CD4-positive, alpha-beta T cell treated with Interleukin-15 for 1 hour (primary cell): ENCODE measurements around the gene MYO6.

ENCODE experiments used
- DNase-seq: peaks from one replicate; pipeline ENCODE4 v3.0.0-alpha.2; 2020

MYO6 gene

DNA sequence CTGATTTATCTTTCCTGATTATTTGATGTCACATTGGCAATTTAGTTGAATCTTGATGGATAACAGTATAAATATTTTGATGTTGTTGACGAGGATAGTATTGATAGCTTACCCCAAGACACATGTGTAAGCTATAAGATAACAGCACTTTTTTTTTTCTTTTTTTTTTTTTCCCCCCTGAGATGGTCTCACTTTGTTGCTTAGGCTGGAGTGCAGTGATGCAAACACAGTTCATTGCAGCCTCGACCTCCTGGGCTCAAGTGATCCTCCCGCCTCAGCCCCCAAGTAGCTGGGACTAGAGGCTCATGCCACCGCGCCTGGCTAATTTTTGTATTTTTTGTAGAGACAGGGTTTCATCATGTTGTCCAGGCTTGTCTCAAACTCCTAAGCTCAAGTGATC lies 21.8 kb downstream of the MYO6 start:
- DNase-seq = no peak

DNA sequence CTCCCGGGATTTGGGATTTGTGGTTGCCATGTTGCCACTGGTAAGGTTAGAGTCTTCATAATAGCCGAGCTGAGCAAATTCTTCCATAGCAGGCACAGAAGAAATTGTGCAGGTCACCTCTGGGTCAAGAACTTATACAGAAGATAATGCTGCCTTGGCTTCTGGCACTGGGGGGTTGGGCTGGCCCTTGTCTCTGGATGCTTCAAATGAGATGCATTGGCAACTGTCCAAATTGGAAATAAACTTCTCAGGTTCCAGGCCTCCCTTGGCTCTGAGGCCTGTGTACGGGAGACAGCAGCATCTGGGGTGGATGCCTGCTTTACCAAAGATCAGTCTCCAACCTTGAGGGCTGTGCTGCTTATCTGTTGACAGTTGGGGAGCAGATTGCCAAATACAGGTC lies 26.2 kb downstream of the MYO6 start:
- DNase-seq = no peak

DNA sequence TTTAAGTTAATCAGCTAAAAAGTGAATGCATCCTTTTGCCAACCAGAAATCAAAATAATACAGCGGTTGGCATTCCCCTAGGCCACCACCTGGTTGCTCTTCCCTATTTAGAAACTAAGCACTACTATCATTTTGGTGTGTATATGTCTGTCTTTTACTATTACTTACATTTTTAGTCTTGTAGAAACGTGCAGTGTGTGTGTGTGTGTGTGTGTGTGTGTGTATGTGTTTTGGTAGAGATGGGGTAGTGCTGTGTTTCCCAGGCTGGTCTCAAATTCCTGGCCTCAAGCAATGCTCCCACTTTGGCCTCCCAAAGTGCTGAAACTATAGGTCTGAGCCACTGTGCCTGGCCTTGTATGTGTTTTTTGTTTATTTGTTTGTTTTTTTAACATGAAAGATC lies 27.4 kb downstream of the MYO6 start:
- DNase-seq = no peak

DNA sequence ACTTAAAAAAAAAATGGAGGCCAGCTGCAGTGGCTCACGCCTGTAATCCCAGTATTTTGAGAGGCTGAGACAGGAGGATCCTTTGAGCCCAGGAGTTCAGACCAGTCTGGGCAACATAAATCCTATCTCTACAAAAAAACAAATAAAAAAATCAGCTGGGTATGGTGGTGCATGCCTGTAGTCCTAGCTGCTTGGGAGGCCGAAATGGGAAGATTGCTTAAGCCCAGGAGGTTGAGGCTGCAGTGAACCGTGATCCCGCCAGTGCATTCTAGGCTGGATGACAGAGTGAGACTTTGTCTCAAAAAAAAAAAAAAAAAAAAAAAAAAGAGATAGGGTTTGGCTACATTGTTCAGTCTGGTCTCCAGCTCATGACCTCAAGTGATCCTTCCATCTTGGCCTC lies 29.7 kb downstream of the MYO6 start:
- DNase-seq = no peak

DNA sequence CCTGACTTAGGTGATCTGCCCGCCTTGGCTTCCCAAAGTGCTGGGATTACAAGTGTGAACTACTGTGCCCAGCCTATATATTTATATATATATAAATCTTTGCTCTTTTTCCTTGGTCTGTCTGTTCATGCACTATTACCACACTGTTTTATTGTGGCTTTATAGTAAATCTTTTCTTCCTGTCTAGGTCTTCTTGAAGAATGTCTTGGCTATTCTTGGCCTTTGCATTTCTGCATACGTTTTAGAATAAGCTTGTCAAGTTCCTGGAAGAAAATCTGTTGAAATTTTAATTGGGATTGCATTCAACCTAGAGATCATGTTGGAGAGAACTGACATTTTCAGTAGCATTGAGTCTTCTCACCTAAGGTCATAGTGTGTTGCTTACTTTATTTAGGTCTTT lies 37.1 kb downstream of the MYO6 start:
- no peak for DNase-seq

DNA sequence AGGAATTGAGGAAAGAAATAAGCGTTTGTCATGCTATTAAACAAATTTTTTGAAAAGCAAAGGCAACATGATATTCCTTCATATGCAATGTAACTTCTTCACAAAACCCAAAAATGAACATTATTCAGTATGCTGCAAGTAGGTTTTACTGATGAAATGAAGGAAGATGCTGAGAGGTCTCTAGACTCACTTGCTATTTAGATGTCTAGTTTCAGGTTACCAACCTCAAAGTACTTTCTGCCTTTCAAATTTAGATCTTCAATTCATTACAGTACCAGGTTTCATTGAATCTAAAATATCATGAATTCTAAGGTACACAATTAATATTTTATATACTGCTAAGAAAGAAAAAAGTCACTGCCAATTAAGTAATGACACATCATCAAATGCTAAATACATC lies 39.9 kb downstream of the MYO6 start:
- DNase-seq = no peak

DNA sequence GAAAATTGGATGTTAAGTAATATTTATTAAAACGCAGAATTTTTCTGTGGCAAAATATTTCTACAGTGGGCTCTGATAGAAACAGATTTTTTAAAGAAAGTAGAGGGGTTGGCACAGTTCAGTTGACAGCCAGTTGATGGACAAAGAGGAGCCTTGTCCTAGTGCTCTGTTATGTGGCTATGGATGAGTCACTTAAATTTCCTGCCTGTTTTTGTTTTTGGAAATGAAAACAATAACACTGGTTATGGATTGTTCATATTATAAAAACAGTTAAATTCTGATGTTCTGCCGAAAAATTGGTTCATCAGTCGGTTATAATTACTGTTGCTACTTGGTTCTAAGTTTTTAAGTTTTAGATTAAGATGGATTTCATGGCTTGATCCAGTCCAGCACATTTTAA lies 42.8 kb downstream of the MYO6 start:
- no peak for DNase-seq

DNA sequence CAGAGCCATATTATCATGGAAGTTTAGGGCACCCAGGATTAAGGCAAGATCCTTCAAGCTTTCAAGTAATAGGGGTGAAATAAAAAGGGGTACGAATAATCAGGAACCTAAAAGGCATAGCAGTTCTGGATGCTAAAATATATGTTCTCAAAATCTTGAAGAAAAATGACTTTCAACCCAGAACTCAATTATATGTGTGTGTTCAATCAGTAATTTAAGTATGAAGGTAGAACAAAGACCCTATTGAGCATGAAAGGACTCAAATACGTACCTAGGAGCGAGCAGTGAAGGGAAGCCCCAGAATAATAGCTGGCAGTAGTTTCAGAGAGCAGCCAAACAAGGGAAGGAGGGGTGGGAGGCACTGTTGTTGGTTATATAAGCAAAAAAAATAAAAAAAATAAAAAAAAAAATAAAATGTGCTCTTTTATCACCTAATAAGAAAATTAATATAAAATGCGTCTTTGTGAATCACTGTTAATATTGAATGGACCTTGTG lies 45.4 kb downstream of the MYO6 start:
- DNase-seq = no peak

DNA sequence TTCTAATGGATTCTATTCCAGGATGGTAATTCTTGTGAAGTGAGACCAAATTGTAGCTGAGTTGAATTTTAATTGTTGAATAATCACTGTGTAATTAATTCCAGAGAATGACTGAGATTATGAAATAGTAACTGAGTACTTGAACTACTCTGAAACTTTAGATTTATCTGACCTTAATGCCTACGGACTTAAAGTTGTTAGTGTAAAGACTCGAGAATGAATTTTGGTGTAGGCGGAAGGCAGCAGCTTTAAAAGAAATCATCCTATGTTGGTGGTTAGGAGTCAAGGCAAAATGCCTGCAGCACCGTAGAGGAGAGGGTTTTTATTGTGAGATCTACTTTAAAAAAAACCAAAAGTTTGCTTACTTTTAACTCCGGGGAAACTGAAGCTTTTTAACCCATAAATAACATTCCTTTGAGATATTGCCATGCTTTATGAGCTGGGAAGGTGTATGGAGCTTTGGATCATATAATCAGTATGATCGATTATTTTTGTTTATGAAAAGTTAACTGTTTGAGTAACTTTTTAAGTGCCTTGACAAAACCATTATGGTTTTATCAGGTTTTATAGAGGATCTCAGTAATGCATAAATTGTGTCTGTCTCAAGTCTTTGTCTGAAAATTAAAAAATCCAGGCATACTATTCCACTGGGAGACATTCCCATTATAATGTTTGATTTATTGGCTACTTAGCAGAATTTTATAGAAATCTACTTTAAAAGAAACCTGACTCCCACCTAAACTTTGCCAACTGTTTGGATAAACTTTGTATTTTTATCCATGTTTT lies 46.1 kb downstream of the MYO6 start:
- DNase-seq = no peak

DNA sequence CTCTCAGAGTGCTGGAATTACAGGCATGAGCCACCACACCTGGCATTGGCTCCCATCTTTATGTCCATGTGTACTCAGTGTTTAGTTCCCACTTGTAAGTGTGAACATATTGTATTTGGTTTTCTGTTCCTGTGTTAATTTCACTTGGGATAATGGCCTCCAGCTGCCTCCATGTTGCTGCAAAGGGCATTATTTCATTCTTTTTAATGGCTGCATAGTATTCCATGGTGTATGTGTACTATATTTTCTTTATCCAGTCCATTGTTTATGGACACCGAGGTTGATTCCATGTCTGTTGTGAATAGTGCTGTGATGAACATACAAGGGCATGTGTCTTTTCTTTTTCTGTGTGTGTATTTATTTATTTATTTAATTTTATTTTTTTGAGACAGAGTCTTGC lies 47.7 kb downstream of the MYO6 start:
- no peak for DNase-seq

DNA sequence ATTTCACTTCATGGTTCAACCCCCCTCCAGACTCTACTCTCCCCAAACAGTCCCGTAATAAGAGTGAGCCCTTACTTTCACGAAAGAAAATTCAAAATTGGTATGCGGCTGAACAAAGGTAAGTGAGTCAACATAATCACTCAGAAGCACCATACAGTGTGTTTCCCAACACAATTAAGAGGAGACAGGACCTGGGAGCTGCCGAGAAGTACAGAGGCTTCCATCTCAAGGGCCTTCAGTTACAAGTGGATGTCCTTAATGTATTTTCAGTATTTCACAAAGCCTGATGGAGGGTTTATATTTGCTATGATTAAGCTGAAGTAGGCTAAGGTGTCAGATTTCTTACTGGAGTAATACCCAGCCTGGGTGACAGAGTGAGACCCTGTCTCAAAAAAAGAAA lies 51.1 kb downstream of the MYO6 start:
- no peak for DNase-seq

DNA sequence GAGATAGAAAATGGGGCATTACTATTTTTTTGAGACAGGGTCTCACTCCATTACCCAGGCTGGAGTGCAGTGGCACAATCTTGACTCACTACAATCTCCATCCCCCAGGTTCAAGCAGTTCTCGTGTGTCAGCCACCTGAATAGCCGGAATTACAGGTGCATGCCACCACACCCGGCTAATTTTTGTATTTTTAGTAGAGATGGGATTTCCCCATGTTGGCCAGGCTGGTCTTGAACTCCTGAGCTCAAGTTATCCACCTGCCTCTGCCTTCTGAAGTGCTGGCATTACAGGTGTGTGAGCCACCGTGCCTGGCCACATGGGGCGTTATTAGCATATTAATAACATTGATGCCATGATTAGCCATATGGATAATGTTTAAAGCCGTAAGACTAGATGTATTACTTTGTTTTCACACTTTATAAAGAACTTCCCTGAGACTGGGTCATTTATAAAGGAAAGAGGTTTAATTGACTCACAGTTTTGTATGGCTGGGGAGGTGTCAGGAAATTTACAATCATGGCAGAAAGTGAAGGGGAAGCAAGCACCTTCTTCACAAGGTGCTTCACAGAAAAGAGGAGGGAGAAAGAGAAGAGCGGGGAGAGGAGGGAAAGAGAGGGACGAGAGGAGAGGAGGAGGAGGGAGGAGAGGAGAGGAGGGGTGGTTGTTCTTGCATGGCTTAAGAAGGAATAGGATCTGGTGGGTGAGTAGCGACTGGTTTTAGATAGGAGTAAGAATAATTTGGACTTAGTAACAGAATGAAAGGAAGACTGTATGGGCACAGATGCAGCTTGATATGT lies 51.9 kb downstream of the MYO6 start:
- DNase-seq = no peak

DNA sequence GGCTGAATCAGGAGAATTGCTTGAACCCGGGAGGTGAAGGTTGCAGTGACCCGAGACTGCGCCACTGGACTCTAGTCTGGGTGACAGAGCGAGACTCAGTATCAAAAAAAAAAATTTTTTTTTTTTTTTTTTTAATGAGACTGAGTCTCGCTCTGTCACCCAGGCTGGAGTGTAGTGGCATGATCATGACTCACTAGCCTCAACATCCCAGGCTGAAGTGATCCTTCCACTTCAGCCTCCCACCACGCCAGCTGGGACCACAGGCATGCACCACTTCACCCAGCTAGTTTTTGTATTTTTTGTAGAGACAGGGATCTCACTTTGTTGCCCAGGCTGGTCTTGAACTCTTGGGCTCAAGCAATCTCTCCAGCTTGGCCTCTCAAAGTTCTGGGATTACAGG lies 53.3 kb downstream of the MYO6 start:
- no peak for DNase-seq

DNA sequence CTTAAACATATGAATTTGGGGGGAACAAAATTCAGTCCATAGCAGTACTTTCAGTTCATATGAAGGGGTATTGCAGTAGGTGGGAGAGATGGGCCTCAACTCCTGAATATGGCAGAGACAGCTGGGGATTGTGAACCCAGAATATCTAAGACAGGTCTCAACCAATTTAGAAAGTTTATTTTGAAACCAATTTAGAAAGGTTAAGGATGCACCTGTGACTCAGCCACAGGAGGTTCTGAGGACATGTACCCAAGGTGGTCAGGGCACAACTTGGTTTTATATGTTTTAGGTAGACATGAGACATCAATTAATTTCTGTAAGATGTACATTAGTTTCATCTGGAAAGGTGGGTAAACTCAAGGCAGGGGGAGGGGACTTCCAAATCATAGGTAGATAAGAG lies 59.5 kb downstream of the MYO6 start:
- DNase-seq = no peak

DNA sequence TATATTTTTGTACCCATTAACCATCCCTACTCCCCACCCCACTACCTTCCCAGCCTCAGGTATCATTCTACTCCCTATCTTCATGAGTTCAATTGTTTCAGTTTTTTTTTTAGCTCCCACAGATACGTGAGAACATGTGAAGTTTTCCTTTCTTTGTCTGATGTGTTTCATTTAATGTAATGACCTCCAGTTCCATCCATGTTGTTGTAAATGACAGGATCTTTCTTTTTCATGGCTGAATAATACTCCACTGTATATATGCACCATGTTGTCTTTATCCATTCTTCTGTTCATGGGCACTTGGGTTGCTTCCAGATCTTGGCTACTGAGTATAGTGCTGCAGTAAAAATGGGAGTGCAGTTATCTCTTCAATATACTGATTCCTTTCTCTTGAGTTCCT lies 63.5 kb downstream of the MYO6 start:
- no peak for DNase-seq

DNA sequence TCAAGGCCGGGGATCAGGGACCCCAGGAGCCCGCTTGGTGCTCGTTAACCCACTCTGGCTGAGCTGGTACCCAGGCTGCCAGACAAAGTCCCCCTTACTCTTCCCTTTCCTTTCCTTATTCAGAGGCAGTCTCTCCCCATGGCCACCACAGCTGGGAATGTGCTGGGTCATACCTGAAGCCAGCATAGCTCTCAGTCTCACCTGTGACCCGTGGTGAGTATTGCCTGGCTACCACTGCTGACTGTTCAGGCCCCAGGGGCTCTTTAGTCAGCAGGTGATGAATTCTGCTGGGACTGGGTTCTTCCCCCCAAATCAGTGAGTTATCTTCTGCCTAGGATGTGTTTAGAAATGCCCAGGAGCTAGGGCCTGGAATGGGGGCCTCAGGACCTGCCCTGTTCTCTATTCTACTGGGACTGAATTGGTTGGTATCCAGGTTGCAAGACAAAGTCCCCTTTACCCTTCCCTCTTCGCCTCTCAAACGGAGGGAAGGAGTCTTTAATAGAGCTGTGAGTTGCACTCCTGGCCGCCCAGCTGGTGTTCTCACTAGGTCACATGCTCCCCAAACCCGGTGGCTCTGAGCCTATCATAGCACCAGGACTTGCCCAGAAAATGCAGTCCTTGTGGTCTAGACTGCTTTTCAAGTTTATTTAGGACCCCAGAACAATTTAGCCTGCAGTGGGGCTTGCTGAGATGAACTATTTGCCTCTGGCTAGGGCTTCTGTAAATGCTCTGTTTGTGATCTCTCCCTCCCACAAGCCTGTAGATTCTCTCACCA lies 64.6 kb downstream of the MYO6 start:
- no peak for DNase-seq

DNA sequence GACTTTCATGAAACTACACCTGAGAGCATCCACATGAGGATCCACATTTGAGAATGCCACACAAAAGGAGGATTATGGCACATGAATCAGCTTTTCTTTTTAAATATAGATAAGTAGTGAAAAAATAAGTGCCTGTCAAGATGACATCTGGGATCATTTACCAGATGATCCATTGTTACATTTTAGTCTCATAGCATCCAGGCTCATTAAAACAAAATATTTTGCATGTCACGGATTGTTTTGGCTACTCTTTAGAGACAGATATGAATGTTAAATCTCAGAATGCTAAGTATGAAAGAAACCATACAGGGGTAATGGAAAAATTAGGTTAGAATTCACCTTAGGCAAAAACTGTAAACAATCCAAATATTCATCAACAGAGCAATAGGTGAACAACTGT lies 66.7 kb downstream of the MYO6 start:
- DNase-seq = no peak

DNA sequence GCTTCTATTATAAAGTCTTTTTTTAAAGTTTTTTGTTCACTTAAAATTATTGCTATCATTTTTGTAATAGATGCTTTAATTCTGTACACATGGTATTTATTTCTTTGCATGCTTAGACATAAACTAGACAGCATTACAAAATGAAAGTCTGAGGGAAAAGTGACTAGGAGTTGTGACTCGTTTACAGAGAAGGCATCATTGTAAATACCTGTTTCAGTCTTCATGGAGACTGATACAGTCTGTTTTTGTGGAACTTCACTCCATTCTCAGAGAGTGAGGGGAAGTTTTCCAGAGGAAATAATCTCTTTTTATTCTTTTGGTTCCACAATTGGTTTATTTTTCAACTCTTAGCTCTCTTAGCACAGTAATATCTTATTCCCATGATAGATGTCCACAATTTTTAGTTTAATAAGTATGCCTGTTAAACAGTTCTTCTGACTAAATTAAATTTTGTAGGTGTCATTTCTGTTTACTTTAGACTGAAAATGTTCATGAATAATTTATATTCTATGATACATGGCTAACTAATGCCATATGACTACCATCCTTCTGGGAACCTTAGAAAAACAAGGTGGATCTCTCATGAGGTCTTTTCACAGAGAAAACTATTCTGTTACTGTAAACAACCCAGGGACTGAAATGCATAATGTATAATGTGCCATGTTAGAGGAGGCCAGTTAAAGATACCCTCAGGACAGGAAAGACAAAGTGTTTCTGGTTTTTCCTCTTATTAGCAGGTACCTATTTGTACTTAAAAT lies 69.2 kb downstream of the MYO6 start:
- no peak for DNase-seq

DNA sequence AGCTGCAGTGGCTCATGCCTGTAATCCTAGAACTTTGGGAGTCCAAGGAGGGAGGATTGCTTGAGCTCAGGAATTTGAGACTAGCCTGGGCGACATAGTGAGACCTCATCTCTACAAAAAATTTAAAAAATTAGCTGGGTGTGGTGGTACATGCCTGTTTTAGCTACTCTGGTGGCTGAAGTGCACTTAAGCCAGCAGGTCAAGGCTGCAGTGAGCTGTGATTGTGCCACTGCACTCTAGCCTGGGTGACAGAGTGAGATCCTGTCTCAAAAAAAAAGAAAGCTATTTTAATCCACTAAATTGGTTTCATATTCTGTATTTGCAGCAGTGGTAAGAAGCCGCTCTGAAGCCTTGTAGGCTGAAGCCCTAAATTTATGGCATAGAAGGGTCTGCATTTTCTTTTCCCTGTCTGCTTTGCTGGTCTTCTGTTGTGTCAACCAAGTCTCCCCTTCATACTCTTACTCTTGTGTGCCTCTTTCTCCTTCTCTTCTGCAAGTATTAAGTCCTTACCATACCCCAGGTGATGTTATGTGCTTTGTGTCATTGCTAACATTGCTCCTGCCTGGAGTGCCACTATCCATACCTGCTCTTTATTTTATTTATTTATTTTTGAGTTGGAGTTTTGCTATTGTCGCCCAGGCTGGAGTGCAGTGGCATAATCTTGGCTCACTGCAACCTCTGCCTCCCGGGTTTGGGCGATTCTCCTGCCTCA lies 70.9 kb downstream of the MYO6 start:
- no peak for DNase-seq

DNA sequence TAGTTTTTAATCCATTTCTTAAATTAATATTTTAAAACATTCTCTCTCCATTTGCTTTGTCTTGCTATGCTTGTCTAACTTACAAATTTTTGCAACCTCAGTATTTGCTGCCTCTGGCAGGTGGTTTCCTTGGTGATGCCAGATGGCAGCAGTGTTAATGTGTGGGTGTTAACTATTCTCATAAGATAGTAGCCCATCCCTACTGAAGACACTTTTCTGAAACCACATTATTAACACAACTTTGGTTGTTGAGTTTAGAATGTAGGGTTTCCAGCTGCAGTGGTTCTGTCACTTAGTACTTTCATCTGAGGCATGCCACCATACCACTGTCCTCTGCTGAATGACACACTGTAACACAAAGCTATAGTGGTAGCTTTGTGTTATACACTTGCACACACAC lies 75.1 kb downstream of the MYO6 start:
- DNase-seq = no peak

DNA sequence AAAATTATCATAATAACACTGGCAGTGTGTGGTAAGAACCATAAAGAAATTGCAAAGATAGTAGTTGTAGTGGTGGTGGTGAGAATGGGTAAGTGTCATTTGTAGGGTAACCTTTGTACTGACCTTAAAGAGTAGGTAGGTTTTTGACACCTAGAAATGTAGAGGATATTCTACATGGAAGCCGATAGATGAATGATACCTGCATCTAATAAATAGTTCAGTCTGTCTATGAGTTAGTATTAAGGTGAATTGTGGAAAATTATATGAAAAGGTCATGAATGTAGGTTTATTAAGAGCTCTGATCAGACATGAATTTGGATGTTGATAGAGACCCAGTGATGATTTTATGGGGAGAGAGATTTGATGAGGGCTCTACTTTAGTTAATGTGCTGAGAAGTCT lies 78.1 kb downstream of the MYO6 start:
- DNase-seq = no peak
